DMS114 treated with DMSO at 0.1 percent for 48 hours (cell line): Measurements from ENCODE around the gene ZIC5.

ENCODE experiments used
- DNase-seq: peaks from one replicate; lab custom pipeline; 2025; ENCODE audit not compliant: unreplicated experiment; lab: John Stamatoyannopoulos, UW

ZIC5 gene

GRCh38 chr13:99976575-99976974 is 5.0 kb upstream of the ZIC5 start:
- DNase-seq = no peak

DNA sequence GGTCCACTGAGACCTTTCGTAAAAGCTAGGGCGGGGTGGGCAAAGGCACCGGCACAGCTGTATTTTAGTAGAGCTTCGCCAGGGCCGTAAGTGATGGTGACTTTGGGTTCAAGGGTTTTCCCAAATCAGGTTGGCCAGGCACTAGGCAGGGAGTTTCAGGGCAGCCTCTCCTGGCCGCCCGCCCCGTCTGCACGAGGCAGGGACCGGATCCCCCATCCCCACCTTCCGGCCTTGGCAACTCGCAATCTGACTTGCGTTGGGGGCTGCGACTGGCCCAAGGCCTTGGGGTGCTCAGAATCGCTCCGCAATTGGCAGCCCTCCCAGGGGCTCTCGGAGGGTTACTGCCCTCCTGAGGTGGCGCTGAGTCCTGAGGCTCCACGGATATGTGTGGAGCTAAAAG is 4.1 kb upstream of the ZIC5 start:
- no peak for DNase-seq

- DNase-seq = no peak
Measured at GRCh38 chr13:99974939-99975561, 3.5 kb upstream of the ZIC5 start.

DNA sequence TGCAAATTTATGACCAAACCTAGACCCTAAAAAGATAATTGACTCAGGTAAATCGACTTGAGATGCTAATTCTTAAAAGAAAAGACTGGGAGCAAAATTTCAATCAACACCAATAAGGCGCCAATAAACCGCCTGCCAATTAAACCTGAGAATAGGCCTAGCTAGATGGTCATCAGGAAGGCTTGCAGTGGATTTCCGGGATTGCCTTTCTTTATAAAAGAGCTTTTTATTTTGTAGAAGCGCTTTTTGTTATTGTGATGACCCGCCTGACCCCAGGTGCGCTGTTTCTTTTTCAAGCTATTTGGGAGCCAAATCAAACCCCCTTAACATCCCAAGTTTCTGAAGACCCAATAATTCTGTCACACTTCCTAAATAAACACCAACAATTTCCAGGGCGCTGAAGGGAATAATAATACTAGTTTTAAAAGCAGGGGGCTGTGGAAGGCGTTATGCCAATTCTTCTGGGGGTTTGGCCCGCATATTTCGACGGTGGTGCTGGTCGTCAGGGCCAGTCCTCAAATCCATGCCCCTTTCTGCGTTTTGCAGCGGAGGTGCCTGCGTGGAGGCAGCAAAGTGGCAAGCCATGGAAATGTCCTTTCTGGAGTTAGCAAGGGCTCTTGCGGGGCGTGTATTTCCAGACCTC is 2.9 kb upstream of the ZIC5 start:
- no peak for DNase-seq

GRCh38 chr13:99973808-99974185 is 2.2 kb upstream of the ZIC5 start:
- DNase-seq = no peak

DNA sequence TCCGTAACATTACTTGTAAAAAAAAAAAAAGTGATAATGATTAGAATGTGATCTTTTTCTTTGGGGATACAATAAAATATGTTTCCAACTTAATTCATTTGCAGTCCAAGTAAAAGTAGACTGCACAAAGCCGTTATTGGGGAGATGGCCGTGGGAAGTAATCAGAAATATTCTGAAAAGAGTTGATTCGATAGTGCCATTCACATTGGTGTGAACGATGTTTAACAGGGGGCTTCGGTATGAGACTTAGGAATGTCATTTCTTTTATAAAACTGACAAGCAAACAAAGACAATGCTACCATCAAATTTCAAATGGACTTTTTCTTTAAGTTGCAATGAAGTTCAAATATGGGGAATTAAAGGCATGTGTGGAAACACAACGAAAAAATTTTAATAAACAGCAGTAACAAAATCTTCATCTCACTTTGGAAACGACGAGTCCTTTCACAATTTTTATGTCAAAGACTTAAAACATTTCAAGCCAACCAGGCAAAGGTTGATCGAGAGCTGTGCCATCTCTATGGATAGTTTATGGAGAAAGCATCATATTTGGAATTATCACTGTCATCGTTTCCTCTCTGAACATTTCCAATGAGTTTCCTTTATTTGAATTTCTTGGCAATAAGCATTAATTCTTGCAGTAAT is 1.7 kb upstream of the ZIC5 start:
- no peak for DNase-seq

DNA sequence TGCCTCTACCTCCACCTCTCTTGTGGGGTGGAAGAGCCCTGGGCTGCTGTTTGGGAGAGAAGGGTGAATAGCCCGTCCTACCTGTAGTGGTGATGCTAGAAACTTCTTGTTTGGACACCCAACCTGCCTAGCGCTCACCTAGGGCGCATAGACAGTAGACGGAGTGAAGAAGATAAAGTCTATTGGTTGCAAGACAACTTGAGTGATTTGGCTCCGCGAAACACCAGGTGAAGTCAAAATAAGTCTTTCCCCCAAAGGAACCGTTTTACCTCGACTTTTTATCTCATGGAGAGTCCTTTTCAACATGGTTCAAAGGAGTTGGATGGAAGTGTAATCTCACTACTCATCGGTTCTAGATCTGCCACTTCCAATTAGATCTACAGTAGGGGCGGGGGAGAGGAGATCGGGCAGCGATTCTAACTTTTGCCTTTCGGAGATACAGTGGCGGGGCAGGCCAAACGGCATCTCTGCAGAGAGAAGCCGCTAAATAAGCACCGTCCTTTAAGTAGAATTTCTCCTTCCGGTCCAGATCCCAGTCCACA is 694 bp upstream of the ZIC5 start:
- DNase-seq = no peak

DNA sequence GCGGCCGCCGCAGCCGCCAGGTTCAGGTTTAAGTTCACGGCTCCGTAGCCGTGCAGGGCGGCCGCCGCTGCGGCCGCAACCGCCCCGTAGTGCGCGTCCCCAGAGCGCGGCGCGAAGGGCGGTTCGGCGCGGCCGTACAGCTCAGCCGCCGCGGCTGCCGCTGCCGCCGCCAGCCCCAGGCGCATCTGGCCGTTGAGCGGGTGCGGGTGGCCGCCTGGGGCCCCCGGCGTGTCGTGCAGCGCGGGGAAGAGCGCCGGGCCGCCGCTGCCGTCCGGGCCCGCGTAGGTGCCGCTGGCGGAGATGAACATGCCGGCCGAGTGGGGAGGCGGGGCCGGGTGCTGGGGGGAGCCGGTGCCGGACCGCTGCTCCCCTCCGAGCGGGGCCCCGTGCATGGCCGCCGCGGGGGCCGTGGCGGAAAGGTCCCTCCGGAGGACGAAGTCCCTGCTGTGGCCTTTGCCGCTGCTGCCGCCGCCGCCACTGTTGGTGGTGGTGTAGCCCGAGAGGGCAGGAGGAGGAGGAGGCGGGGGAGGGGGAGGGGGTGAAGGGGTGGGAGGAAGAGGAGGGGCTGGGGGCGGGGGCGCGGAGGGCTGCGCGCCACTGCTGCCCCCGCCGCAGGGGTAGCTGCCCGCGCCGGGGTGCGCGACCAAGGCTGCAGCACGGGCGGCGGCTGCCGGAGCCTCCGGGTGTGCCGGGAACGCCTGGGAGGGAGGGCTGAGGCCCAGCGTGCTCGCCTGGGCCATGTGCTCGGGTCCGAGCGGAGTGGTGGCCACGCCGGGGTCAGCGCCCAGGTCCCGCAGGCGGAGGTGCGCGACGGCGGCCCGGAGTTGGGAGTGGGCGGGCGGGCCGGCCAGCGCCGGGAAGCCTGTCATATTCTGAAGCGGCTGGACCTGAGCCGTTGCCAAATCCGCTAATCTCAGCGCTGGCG is 654 bp downstream of the ZIC5 start:
- no peak for DNase-seq

DNA sequence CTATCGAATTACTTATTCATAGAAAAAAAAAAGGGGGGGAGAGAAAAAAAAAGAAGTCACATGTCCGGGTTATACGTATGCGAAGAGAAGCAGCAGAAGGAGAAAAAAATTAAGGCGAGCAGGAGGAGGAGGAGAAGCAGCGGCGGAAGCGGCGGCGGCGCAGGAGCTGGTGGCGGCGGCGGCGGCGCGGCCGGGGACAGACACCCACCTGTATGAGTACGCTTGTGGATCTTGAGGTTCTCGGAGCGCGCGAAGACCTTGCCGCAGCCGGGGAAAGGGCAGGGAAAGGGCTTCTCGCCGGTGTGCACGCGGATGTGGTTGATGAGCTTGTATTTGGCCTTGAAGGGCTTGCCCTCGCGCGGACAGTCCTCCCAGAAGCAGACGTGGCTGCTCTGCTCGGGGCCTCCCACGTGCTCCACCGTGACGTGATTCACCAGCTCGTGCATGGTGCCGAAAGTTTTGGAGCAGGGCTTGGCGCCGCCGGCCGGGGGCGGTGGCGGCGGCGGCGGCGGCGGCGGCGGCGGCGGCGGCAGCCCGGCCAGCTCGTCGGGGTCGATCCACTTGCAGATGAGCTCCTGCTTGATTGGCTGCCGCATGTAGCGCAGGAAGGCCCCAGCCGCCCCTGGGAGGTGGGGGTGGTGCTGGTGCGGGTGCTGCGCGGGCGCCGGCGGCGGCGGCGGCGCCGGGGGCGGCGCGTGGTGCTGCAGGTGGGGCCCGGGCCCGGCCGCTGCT is 1.5 kb downstream of the ZIC5 start:
- no peak for DNase-seq

- DNase-seq = no peak
Measured at GRCh38 chr13:99969453-99969918, 2.1 kb downstream of the ZIC5 start.

DNA sequence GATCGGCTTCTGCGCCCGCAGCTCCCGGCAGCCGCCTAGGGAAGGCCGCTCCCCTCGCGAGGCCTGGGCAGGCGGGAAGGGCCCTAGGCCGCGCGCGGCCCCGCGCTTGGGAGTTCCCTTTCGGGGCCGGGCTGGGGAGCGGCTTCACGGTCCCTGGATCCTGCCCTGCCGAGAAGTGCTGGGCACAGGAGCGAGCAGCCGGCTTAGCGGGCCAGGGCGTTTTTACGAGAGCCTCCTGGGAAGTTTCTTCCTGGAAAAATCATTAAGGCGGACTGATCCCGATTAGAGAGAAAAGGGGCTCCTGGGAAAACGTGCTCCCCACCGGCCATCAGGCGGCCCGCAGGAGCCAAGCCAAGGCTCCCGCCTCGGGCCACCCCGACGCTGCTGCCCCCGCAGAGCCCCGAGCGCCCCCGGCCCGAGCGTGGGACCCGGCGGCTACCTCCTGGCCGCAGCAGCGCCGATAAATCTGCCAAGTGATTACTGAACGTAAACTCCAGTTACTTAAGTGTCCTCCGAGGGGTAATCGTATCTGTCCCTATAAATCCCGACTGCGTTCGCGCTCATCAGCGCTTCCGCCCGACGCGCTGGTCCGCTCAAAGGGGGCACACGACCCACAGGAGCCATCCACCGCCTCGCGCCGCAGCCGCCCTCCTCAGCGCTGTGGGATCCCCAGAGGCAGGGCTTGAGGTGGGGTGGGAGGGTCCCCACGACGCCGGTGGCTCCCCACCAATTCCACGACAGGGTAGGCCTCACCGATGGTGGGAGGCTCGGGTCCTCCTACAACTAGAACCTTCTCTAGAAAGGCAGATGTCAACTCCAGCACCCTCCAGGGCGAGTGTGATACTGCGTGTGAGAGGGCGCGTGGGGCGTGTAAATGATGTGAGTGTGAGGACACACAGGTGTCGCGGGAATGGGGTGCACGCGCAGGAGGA is 2.8 kb downstream of the ZIC5 start:
- no peak for DNase-seq

DNA sequence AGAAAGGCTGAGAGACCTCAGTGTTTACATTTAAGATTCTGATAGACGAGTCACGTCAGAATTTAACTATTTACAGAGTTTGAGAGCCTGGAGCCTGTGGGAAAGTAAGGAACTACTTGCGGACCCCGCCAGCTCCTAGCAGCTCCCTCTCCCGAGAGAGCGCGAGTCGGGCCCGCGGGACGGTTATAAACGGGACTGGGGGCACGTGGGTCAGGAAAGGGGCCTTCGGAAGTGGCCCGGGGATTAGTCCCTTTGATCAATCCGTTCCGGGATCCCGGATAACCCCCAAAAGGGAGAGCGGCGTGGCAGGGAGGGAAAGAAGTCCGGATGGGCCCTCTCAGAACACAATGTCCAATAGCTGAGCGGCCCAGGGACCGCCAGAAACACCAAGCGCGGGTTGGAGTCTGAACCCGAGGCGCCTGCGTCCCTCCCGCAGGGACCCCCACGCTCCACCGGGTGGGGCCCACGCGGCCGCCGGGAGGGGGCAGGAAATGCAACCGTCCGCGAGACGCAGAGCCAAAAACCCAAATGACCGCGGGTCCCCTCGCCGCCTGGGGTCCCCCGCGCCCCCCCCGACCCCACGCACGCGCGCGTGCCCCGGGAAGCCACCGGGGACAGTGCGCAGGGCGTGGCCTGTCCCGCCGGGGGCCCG is 3.6 kb downstream of the ZIC5 start:
- DNase-seq = no peak

DNA sequence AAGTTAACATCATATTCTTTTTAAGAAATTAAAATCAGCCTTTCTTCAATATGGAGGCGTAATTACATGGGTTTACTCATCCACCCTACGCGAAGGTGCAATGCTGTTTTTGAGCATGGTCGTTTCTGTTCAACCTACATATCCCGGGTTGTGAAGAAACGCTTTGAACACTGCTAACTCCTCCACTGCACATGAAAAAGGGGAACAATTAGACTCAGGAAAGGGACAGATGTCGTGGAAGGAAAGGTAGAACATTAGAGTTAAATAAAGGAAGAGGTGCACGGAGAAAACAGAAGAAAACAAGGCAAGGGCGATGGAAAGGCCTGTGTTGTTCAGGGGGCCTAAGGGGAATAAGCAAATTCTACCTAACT is 4.1 kb downstream of the ZIC5 start:
- no peak for DNase-seq

DNA sequence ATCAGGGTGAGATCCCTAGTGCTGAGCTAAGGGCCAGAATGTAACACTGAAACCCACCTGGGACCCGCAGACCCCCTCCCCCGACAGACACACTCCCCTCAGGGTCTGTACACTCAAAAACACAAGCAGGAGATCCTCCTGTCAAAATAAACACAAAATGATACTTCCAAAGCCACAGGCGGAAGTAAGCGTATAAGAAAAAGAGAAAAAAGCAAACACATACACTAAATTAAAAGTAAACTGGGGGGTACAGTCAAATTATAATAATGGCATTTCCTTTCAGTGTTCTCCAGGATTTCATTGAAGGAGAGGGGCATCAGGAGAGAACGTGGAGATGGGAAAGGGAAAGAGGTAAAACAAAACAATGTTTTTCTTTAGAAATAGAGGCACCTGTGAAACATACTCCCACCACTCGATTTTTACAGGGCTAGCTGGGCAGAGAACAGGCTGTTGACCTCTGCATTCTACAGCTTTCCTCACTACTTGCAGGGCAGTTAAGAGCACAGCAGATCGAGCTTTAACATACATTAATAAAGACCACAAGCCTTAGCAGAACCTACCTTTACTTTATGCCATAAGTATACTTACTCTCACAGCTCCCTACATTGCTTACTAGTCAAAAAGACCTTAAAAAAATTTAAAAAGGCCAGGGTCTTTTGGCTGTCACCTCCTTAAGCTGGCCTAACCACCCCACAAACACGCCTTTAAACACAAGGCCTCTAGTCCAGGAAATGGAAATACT is 5.3 kb downstream of the ZIC5 start:
- DNase-seq = no peak

DNA sequence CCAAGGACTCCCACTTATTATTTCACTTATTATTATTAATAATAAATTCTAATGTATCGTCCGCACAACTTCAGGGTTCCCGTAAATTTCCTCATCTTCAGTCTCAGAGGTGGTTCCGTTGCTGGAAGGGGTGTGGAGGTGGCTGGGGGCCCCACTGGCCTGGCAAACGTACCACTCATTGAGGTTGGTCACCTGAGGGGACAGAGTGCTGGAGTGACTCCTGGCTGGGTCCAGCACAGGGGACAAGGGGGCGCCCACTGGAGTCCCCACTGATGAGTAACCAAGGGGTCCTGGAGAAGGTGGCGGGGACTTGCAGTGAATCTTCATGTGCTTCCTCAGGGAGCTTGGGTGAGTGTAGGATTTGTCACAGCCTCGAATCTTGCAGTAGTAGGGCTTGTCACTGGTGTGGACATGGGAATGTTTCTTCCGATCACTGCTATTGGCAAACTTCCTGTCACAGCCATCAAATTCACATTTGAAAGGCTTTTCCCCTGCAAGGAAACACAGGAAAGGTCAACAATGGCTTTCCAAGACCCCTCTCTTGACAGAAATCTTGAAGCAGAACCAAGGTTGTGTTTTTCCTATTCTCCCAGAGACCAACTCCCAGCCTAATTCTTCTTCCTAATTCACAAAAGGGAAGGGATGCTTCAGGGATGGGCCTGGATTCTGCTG is 6.1 kb downstream of the ZIC5 start:
- DNase-seq = no peak

GRCh38 chr13:99963816-99964339 is 7.7 kb downstream of the ZIC5 start:
- DNase-seq = no peak

DNA sequence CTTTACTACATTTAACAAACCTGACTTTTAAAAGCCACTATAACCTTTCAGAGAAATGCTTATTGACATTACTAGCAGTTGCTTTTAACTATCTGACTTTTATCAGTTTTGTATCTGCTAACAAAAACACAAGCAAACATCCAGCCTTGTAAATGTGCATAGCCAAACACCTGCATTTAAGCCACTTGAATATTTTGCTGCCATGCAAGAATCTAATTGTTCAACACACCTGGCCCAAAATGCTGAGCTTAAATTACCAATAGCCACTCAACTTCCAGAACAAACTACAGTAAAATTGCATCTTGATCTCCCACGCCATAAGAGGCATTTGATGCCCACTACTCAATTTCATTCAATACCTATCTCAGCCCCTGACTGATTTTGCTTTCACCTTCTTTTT is 9.3 kb downstream of the ZIC5 start:
- DNase-seq = no peak

DNA sequence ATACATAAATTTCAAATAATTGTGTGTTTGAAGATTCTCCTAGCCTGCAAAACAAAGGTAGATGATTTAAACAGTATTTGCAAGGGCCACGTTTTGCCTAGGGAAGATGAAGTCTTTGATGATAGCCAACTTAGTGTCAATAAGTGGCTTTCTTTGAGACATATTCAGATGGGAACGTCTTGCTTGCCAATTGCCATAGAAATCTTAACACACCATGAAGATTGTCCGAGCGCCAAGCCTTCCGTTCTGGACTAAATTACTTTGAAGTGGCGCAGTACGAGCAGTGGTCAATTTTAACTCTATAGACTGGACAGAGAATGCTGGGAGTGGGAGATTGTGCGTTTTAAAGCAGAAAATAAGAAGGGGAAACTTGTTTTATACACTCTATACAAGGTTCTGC is 9.9 kb downstream of the ZIC5 start:
- no peak for DNase-seq
